HTR-8/SVneo (cell line): ENCODE measurements around the gene KPRP.

Experiments
- DNase-seq: peaks from one replicate; pipeline ENCODE4 v3.0.0; 2011; ENCODE audit warnings: low spot score, mixed read lengths; ENCODE audit not compliant: insufficient read length
- FAIRE-seq: peaks from 2 replicates; lab custom pipeline; 2011; peaks lifted over from hg19 to GRCh38; lab: Jason Lieb, UNC

Gene KPRP

GRCh38 chr1:152768847-152769533 lies 11.2 kb downstream of the KPRP start:
- FAIRE-seq (no peak), DNase-seq (no peak)

GRCh38 chr1:152770411-152770810 lies 12.6 kb downstream of the KPRP start:
- no peak for DNase-seq
- no peak for FAIRE-seq

GRCh38 chr1:152774875-152775274 lies 17.1 kb downstream of the KPRP start, which contains the start of gene LCE1F:
LCE1F (plus strand) TSS chr1:152775140; CDS start chr1:152776372, 1,232 bp downstream.
- DNase-seq (no peak), FAIRE-seq (no peak)

GRCh38 chr1:152776361-152776760 lies 18.5 kb downstream of the KPRP start:
- FAIRE-seq = no peak
- DNase-seq = no peak

- DNase-seq (no peak), FAIRE-seq (no peak)
Observed at GRCh38 chr1:152777510-152778137, 19.8 kb downstream of the KPRP start.

- FAIRE-seq (no peak), DNase-seq (no peak)
Observed at GRCh38 chr1:152783095-152783494, 25.3 kb downstream of the KPRP start.

GRCh38 chr1:152786077-152786476 lies 28.3 kb downstream of the KPRP start, which contains the start of gene LCE1E:
LCE1E (plus strand) TSS chr1:152786257; CDS start chr1:152787300, 1,043 bp downstream.
- no peak for DNase-seq
- no peak for FAIRE-seq

DNA sequence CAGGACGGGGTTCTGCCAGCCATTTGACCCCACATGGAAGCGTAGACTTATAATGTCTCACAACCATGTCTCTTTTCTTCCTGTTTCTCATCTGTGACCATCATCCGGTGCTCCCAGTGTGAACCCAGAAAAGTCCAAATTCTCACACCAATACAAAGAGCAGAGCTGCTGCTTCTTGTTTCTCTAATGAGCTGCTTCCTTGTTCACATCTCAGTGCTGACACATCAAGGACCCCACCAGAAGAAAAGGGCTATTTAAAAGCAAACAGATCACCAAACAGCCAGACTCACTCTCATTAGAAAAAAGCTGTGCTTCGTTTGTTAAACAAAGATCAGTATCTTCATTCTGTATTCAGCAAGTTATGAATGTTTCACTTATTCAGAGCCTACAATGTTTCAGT lies 37.9 kb downstream of the KPRP start:
- no peak for DNase-seq
- FAIRE-seq = no peak

- FAIRE-seq = no peak
- no peak for DNase-seq
Observed at GRCh38 chr1:152796421-152796820, 38.6 kb downstream of the KPRP start, which contains the start of gene LCE1D. LCE1D (plus strand) TSS chr1:152796721; CDS start chr1:152797795, 1,074 bp downstream.

- DNase-seq (no peak), FAIRE-seq (no peak)
Observed at GRCh38 chr1:152801333-152801732, 43.5 kb downstream of the KPRP start.

GRCh38 chr1:152806576-152806975 lies 48.8 kb downstream of the KPRP start, which contains the start of gene LCE1C:
LCE1C (minus strand) TSS chr1:152806651; CDS start chr1:152805478, 1,173 bp downstream.
- DNase-seq (no peak), FAIRE-seq (no peak)

GRCh38 chr1:152811050-152811449 lies 53.2 kb downstream of the KPRP start:
- FAIRE-seq = no peak

More at GRCh38 chr1:152811050-152811449, 53.2 kb downstream of the KPRP start:
- no peak for DNase-seq
